ENCODE data around the gene ATP9B.

DNA sequence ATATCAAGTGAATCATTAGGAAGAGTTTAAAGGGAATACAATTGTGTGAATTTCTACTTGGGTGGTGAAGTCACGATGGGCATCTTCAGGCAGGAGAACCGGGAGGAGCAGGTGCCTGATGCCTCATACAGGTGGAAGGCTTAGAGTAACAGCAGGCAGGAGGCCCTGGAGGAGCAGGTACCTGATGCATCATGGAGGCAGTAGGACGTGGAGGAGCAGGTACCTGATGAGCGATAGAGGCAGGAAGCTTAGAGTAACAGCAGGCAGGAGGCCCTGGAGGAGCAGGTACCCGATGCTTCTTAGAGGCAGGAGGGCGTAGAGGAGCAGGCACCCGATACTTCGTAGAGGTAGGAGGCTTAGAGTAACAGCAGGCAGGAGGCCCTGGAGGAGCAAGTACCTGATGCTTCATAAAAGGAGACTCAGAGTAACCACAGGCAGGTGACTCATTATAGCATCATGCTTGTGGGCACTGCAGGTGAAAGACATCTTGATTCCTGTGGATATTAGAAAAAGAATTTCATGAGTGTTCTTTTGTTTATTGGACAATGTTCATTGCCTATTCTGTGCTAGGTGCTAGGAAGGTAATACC lies 133.9 kb downstream of the ATP9B start:
- TF ChIP-seq RFX5 (IDR thresholded peaks at IDR 0.05; ENCODE audit: low read length) (no peak), GABPA (IDR thresholded peaks at IDR 0.05; ENCODE audit: low read depth) (no peak), EP300 (IDR thresholded peaks at IDR 0.05; ENCODE audit: borderline replicate concordance in 1 of 2, low read depth in 1 of 2, low read length in 1 of 2) (no peak), CTCF (IDR thresholded peaks at IDR 0.05) (no peak), CHD2 (IDR thresholded peaks at IDR 0.05; ENCODE audit: low read length, partially characterized antibody) (no peak), ELF1 (IDR thresholded peaks at IDR 0.05) (no peak), MAX (IDR thresholded peaks at IDR 0.05; ENCODE audit: low read depth) (no peak)
